Ectodermal cell (in vitro differentiated cells): Measurements from ENCODE around the gene LARGE1.

Source experiments
- H3K27ac ChIP-seq: 2 replicates; pipeline ENCODE4 v1.7.0; 2013; ENCODE audit warnings: mild to moderate bottlenecking, low read depth, low read length; ENCODE audit not compliant: insufficient read depth, poor library complexity, severe bottlenecking
- H3K27me3 ChIP-seq: 2 replicates; pipeline ENCODE4 v1.7.0; 2013; ENCODE audit warnings: mild to moderate bottlenecking, low read length; ENCODE audit not compliant: insufficient read depth, control insufficient read depth, poor library complexity, severe bottlenecking
- H3K36me3 ChIP-seq: one replicate; pipeline ENCODE4 v1.7.0; 2013; ENCODE audit warnings: low read length; ENCODE audit not compliant: control insufficient read depth, insufficient read depth
- H3K4me1 ChIP-seq: one replicate; pipeline ENCODE4 v1.7.0; 2013; ENCODE audit warnings: low read length; ENCODE audit not compliant: control insufficient read depth, insufficient read depth
- H3K4me3 ChIP-seq: 2 replicates; pipeline ENCODE4 v1.7.0; 2013; ENCODE audit warnings: low read depth, low read length, control low read depth; ENCODE audit not compliant: insufficient read depth
- H3K9me3 ChIP-seq: 2 replicates; pipeline ENCODE4 v1.7.0; 2013; ENCODE audit warnings: mild to moderate bottlenecking, low read length, moderate library complexity; ENCODE audit not compliant: control insufficient read depth
- WGBS, 2 experiments: methylation state at CpG; one replicate each; pipeline ENCODE4 v1.1.7; 2013; ENCODE audit warnings: missing lambda C conversion rate in 2 of 2; 5-methylcytosine and 5-hydroxymethylcytosine counted together

LARGE1 gene

GRCh38 chr22:33600113-33600512 is 320.2 kb downstream of the LARGE1 start:
- WGBS, 2 experiments: 94 to 96% methylated on average over 4 to 6 of the region's 6 CpGs
- Histone ChIP-seq H3K4me3 (no peak overlapping the region), H3K27me3 (peaks cover 16% of the 10 kb centered on the region), H3K27ac (no peak overlapping the region), H3K9me3 (no peaks in the 10 kb centered on the region), H3K36me3 (no peaks in the 10 kb centered on the region), H3K4me1 (peaks cover 19% of the 10 kb centered on the region)

- Histone ChIP-seq H3K27ac (no peak overlapping the region), H3K27me3 (peaks cover 16% of the 10 kb centered on the region), H3K4me3 (no peak overlapping the region), H3K9me3 (no peaks in the 10 kb centered on the region), H3K4me1 (peaks cover 15% of the 10 kb centered on the region), H3K36me3 (no peaks in the 10 kb centered on the region)
- 91 to 94% methylated on average over 7 of the region's 7 CpGs for WGBS, 2 experiments
These were observed 320.7 kb downstream of the LARGE1 start for GRCh38 chr22:33599596-33599995.

DNA sequence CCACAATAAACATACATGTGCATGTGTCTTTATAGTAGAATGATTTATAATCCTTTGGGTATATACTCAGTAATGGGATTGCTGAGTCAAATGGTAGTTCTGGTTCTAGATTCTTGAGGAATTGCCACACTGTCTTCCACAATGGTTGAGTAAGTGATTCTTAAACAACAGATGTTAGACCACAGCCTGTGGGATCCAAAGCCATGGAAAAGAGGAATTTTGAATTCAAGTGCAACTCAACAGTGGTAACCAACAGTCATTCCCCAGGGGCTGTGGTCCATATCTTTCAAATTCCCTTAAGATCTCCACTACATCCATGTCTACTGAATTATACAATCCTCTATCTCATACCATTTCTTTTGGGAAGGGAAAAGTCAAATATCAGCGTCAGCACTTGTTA is 321.5 kb downstream of the LARGE1 start:
- H3K27me3 ChIP-seq: peaks cover 16% of the 10 kb centered on the region
- no peaks in the 10 kb centered on the region for H3K9me3 ChIP-seq
- H3K4me1 ChIP-seq: peaks cover 11% of the 10 kb centered on the region
- no peak overlapping the region for H3K27ac ChIP-seq
- no peak overlapping the region for H3K4me3 ChIP-seq
- H3K36me3 ChIP-seq: no peaks in the 10 kb centered on the region
- 83 to 93% methylated on average over 1 of the region's 1 CpG for WGBS, 2 experiments

DNA sequence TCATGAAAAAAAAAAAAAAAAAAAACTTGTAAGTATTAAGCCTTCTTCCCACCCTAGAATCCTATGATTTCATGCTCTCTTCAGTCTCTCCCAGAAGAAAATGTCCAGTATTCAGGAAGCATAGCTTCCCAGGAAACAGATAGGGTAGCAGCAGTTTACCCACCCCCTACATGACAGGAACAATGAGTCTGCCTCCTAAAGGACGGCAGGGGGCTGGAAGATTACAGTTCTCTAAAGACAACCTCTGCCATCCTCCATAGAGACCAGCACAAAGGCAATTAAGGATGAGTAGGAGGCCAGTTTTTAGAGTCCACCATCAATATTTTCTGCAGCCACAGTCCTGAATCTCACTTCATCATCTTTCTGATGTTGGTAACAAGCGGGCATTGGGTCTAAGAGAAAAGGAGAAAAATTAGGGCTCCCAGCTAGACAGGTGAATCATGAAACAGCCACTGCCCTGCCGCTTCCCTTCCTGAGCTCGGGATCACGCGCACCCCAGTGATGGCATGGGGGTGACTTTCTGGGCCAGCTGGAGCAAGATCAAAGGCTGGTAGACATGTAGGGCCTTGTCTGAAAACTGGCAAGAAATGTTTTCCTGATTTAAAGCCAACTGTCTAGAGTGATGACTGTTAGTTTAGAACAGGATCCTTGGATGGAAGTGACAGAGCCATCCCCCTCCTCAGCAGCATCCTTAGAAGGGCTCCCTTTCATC is 322.8 kb downstream of the LARGE1 start:
- H3K27ac ChIP-seq: no peak overlapping the region
- H3K4me1 ChIP-seq: peaks cover 11% of the 10 kb centered on the region
- WGBS, 2 experiments: 79 to 83% methylated on average over 6 of the region's 6 CpGs
- no peak overlapping the region for H3K4me3 ChIP-seq
- H3K27me3 ChIP-seq: peaks cover 16% of the 10 kb centered on the region
- no peaks in the 10 kb centered on the region for H3K36me3 ChIP-seq
- no peaks in the 10 kb centered on the region for H3K9me3 ChIP-seq

DNA sequence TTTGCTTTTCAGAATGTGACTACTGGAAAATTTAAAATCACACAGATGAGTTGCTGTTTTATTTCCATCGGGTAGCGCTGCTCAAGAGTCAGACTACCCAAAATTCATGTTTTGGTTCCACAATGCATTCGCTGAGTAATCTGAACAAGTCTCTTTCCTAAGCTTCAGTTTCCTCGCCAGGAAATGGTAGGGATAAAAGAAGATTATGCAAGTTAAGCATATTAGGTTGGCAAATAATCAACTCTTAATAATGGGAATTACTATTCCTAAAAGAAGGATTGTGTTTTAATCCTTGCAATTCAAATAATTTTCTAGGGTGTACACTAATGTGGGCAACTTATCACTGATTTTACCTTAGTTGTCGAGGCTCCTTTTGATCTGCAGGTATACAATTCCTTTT is 326.5 kb downstream of the LARGE1 start:
- Histone ChIP-seq H3K4me1 (peaks cover 11% of the 10 kb centered on the region), H3K36me3 (no peaks in the 10 kb centered on the region), H3K4me3 (no peak overlapping the region), H3K27ac (no peak overlapping the region), H3K27me3 (peaks cover 16% of the 10 kb centered on the region), H3K9me3 (no peaks in the 10 kb centered on the region)
- WGBS, 2 experiments: 94 to 95% methylated on average over 4 to 5 of the region's 5 CpGs

GRCh38 chr22:33591946-33592345 is 328.3 kb downstream of the LARGE1 start:
- Histone ChIP-seq H3K9me3 (no peaks in the 10 kb centered on the region), H3K4me3 (no peak overlapping the region), H3K27ac (no peak overlapping the region), H3K36me3 (no peaks in the 10 kb centered on the region), H3K27me3 (peaks cover 16% of the 10 kb centered on the region), H3K4me1 (no peaks in the 10 kb centered on the region)

- Histone ChIP-seq H3K4me1 (peaks cover 6% of the 10 kb centered on the region), H3K4me3 (no peak overlapping the region), H3K9me3 (no peaks in the 10 kb centered on the region), H3K36me3 (no peaks in the 10 kb centered on the region), H3K27me3 (no peaks in the 10 kb centered on the region), H3K27ac (no peak overlapping the region)
These were observed 331.0 kb downstream of the LARGE1 start for GRCh38 chr22:33589297-33589696.

DNA sequence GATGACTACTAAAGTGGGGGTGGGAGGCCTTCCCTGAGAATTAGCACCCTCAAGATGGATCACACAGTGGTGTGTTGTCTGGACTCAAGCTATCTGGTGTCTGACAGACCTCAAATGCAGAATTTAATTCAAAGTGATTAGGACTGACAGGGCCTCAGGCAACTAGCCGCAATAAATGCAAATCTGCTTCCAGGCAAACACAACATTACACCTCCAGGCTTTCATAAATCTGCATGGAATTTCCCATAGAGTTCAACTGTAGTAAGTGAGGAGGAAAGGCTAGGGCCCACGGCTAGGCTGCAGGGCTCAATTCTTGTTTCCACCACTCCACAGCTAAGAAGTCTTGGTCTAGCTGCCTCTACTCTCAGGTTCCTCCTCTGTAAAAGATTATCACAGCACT is 331.4 kb downstream of the LARGE1 start:
- H3K4me1 ChIP-seq: peaks cover 6% of the 10 kb centered on the region
- H3K4me3 ChIP-seq: no peak overlapping the region
- WGBS, 2 experiments: 89 to 93% methylated on average over 2 of the region's 2 CpGs
- H3K27ac ChIP-seq: no peak overlapping the region
- H3K9me3 ChIP-seq: no peaks in the 10 kb centered on the region
- H3K27me3 ChIP-seq: no peaks in the 10 kb centered on the region
- H3K36me3 ChIP-seq: no peaks in the 10 kb centered on the region

DNA sequence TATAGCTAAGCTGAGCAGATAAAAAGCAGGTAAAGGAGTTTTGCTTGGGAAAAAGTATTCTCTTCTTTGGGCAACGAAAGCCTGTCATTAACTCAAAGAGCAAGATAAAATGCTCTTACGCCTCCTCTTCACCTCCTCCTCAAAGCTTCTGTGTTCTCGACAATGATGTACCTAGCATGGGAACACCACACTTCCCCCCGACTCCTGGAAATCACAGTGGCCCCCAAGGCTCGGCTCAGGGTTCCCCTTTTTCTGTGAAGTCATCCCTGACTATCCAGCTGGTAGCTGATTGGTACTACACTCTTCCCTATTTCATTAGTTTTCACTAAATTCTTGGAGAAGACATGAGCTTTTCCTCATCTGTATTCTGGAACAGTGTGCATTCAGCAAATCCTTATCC is 336.1 kb downstream of the LARGE1 start:
- H3K9me3 ChIP-seq: no peaks in the 10 kb centered on the region
- H3K4me1 ChIP-seq: peaks cover 6% of the 10 kb centered on the region
- no peaks in the 10 kb centered on the region for H3K36me3 ChIP-seq
- no peaks in the 10 kb centered on the region for H3K27me3 ChIP-seq
- no peak overlapping the region for H3K27ac ChIP-seq
- H3K4me3 ChIP-seq: no peak overlapping the region
- 91% methylated on average over 5 of the region's 5 CpGs for WGBS, 2 experiments

GRCh38 chr22:33582822-33583400 is 337.4 kb downstream of the LARGE1 start:
- no peak overlapping the region for H3K4me3 ChIP-seq
- WGBS, 2 experiments: 97 to 100% methylated on average over 1 of the region's 1 CpG
- H3K4me1 ChIP-seq: peaks cover 6% of the 10 kb centered on the region
- H3K27ac ChIP-seq: no peak overlapping the region
- H3K36me3 ChIP-seq: no peaks in the 10 kb centered on the region
- no peaks in the 10 kb centered on the region for H3K27me3 ChIP-seq
- no peaks in the 10 kb centered on the region for H3K9me3 ChIP-seq
